NT2/D1 (cell line): ENCODE results near the gene FTO.

Source experiments
- DNase-seq: peaks from one replicate; pipeline ENCODE4 v3.0.0-alpha.2; 2011; ENCODE audit warnings: low read depth, low spot score
- H3K27me3 ChIP-seq: 2 replicates; pipeline ENCODE4 v1.6.0; 2011; ENCODE audit warnings: mild to moderate bottlenecking; ENCODE audit not compliant: insufficient read length, insufficient read depth
- H3K36me3 ChIP-seq: 2 replicates; pipeline ENCODE4 v1.6.1; 2011; ENCODE audit warnings: mild to moderate bottlenecking, low read length, mixed read lengths; ENCODE audit not compliant: insufficient read depth, insufficient read length
- H3K4me1 ChIP-seq: 2 replicates; pipeline ENCODE4 v1.5.1; 2011; ENCODE audit not compliant: insufficient read depth, insufficient read length
- H3K4me3 ChIP-seq: 2 replicates; pipeline ENCODE4 v1.5.1; 2011; ENCODE audit warnings: low read depth; ENCODE audit not compliant: insufficient read length
- H3K9ac ChIP-seq: 2 replicates; pipeline ENCODE4 v1.6.0; 2011; ENCODE audit warnings: low read depth; ENCODE audit not compliant: insufficient read length
- H3K9me3 ChIP-seq: 2 replicates; pipeline ENCODE4 v1.5.1; 2011; ENCODE audit warnings: mild to moderate bottlenecking, low read length; ENCODE audit not compliant: insufficient read depth
- SUZ12 ChIP-seq: IDR thresholded peaks from 2 replicates; pipeline ENCODE4 v1.6.1; 2011; ENCODE audit not compliant: insufficient read length, insufficient read depth; ENCODE audit errors: extremely low read depth
- YY1 ChIP-seq: IDR thresholded peaks from 2 replicates; pipeline ENCODE4 v1.6.1; 2011; ENCODE audit not compliant: insufficient read length, insufficient read depth
- ZNF274 ChIP-seq: IDR thresholded peaks from 2 replicates; pipeline ENCODE4 v1.6.1; 2011; ENCODE audit warnings: mild to moderate bottlenecking, low read depth, low read length

FTO gene

GRCh38 chr16:54027558-54027957 lies 323.6 kb downstream of the FTO start:
- Histone ChIP-seq H3K36me3 (no peaks in the 10 kb centered on the region), H3K9me3 (peaks cover 23% of the 10 kb centered on the region), H3K9ac (no peak overlapping the region), H3K4me3 (no peak overlapping the region), H3K4me1 (no peaks in the 10 kb centered on the region), H3K27me3 (no peaks in the 10 kb centered on the region)
- no peak for DNase-seq
- TF ChIP-seq ZNF274 (no peak), YY1 (no peak), SUZ12 (no peak)

- TF ChIP-seq SUZ12 (no peak), ZNF274 (no peak), YY1 (no peak)
- Histone ChIP-seq H3K9ac (no peak overlapping the region), H3K4me3 (no peak overlapping the region), H3K9me3 (peaks cover 23% of the 10 kb centered on the region), H3K4me1 (no peaks in the 10 kb centered on the region), H3K36me3 (no peaks in the 10 kb centered on the region), H3K27me3 (no peaks in the 10 kb centered on the region)
- no peak for DNase-seq
Measured at GRCh38 chr16:54027995-54028394, 324.0 kb downstream of the FTO start.

- Histone ChIP-seq H3K9ac (no peak overlapping the region), H3K36me3 (no peaks in the 10 kb centered on the region), H3K4me3 (no peak overlapping the region), H3K9me3 (peaks cover 23% of the 10 kb centered on the region), H3K4me1 (no peaks in the 10 kb centered on the region), H3K27me3 (no peaks in the 10 kb centered on the region)
- TF ChIP-seq ZNF274 = no peak
- no peak for TF ChIP-seq YY1
- TF ChIP-seq SUZ12 = no peak
- DNase-seq = no peak
Measured at GRCh38 chr16:54030451-54030850, 326.5 kb downstream of the FTO start.

- Histone ChIP-seq H3K4me3 (no peak overlapping the region), H3K4me1 (no peaks in the 10 kb centered on the region), H3K27me3 (no peaks in the 10 kb centered on the region), H3K9me3 (peaks cover 23% of the 10 kb centered on the region), H3K36me3 (no peaks in the 10 kb centered on the region), H3K9ac (no peak overlapping the region)
- no peak for DNase-seq
- TF ChIP-seq YY1 (no peak), ZNF274 (no peak), SUZ12 (no peak)
Measured at GRCh38 chr16:54031107-54031760, 327.3 kb downstream of the FTO start.

GRCh38 chr16:54033747-54034146 lies 329.8 kb downstream of the FTO start:
- TF ChIP-seq YY1 (no peak), ZNF274 (no peak), SUZ12 (no peak)
- no peaks in the 10 kb centered on the region for H3K4me1 ChIP-seq
- no peaks in the 10 kb centered on the region for H3K27me3 ChIP-seq

GRCh38 chr16:54034684-54035083 lies 330.7 kb downstream of the FTO start:
- Histone ChIP-seq H3K4me1 (no peaks in the 10 kb centered on the region), H3K9ac (no peak overlapping the region), H3K9me3 (peaks cover 23% of the 10 kb centered on the region), H3K36me3 (no peaks in the 10 kb centered on the region), H3K27me3 (no peaks in the 10 kb centered on the region), H3K4me3 (no peak overlapping the region)
- DNase-seq = no peak
- TF ChIP-seq ZNF274 = no peak
- no peak for TF ChIP-seq SUZ12
- TF ChIP-seq YY1 = no peak

More at GRCh38 chr16:54033747-54034146, 329.8 kb downstream of the FTO start:
- Histone ChIP-seq H3K36me3 (no peaks in the 10 kb centered on the region), H3K9ac (no peak overlapping the region), H3K9me3 (peaks cover 23% of the 10 kb centered on the region), H3K4me3 (no peak overlapping the region)
- no peak for DNase-seq

GRCh38 chr16:54040480-54040879 lies 336.5 kb downstream of the FTO start:
- Histone ChIP-seq H3K4me1 (no peaks in the 10 kb centered on the region), H3K9me3 (peaks cover 16% of the 10 kb centered on the region), H3K9ac (no peak overlapping the region), H3K36me3 (no peaks in the 10 kb centered on the region), H3K4me3 (no peak overlapping the region), H3K27me3 (no peaks in the 10 kb centered on the region)
- DNase-seq = no peak
- no peak for TF ChIP-seq SUZ12
- TF ChIP-seq ZNF274 = no peak
- TF ChIP-seq YY1 = no peak
